Tongue (tissue), 2 donors: ENCODE measurements around the gene MTX3. TPM values are rescaled to one million over a fixed set of nuclear protein-coding genes. Genes with fewer than 3 reads are reported as not detected.
A peak's percentile ranks its signal among the peaks of the same experiment; 100 is the strongest.

Experiments used
- DNase-seq: peaks from one replicate; pipeline ENCODE4 v3.0.0-alpha.2; 2015
- total RNA-seq: library from RNA; depleted of rRNA; stranded (reverse); fragments of >200 nt; gene quantifications from one replicate; pipeline ENCODE4 v1.2.3, GENCODE V29; 2014

Gene MTX3
- total RNA-seq, 1 donor from 2014 or later = 24.8 TPM

DNA sequence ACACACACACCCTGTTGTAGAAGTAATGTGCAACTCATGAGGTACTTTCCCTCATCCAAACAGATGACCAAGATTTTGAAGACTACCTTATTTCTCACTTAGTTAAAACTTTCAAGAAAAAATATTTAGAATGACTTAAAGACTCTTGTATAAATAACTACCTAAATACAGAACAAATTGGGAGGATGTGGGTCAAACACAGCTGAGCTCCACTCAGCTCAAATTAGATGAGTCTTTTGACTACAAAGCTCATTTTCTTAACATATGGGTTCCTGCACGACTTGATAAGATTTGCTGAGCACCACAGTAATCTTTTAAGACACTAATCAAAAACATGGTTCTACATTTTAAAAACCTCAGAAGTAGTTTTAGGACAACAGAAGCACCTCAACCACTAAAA is 8.9 kb downstream of the MTX3 start:
- no peak for DNase-seq

DNA sequence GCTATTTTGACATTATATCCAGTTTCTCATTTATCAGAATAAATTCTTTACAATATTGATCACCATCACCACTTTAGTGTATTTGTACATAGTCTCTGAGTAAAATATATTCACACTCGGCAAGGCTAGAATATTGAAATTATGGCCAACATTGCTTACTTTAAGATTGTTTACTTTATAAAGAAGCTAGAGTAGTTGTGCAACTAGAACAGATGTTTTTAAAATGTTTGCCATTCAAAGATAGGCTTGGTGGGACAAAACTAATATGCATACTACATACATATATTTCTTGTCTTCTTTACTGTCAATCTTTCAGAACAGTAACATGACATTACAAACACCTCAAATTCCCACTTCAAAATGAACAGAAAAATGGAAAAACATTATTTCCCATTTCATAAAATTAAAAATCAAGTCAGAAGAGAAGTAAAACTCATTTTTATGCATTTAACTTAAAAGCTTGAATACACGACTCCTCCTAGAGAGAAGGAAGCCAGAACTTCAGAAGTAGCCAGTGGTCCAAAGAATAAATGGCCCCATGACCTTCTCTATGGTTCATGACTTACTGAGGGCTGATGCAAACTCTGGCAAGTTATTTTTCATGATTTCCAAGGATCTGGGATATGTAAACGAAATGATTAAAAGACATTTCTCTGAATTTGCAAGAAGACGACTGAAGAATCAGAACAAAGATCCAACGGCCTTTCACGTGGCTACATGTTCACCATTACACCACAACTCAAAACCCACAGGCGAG is 14.1 kb downstream of the MTX3 start:
- DNase-seq = peak; percentile 28

DNA sequence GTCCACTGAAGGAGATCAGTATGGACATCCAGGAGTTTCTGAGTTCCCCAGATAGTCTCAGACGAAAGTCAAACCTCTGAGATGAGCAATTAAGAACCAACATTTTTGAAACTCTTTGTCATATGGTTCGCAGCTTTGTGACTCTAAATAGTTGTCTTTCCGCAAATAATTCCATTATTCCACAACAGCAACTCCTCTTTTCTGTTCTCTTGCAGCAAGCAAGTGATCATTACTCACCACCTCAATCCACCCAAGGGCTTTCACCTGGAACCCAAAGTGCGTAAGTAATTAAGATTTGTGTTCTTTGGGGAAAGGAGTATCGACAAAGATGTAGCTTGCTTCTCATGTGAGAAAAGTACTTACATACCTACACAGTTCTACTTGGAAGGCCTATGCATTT is 15.6 kb downstream of the MTX3 start:
- no peak for DNase-seq

DNA sequence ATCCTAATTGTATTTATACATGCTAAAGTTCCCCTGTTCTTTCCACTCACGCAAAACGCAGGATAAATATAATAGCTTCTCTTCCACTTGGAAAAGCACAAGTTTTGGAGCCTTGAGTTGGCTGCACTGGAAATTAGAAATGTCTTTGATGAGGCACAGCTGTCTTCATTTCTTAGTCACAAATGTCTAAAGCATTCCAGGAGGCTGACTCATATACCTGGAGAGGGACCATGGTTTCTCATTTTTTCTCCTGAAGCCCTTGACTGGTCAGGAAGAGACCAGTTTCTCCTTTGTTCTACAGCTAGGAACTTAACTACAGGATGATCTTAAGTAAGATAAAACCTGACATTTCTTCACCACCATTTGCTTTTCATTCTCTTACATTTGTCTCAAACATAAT is 16.2 kb downstream of the MTX3 start:
- DNase-seq = peak; percentile 67

GRCh38 chr5:79973996-79974395 is 17.1 kb downstream of the MTX3 start:
- DNase-seq = no peak

DNA sequence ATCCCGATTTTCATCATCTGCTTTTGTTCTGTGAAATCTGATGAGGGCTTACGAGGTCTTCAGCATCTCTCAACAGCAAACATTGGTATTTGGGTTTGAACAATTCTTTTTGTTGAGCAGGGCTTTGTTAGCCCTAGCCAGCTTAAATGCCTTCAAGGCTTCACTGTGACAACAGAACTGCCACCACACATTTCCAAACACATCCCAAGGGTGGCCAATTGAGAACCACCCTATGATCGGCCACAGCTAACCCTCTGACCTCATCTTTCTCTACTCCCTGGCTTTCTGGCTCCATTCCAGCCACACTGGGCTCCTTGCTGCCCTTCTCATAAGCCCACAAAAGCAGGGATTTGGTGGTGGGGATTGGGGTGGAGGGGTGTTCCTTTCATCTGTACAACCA is 17.6 kb downstream of the MTX3 start:
- peak; percentile 12 for DNase-seq

DNA sequence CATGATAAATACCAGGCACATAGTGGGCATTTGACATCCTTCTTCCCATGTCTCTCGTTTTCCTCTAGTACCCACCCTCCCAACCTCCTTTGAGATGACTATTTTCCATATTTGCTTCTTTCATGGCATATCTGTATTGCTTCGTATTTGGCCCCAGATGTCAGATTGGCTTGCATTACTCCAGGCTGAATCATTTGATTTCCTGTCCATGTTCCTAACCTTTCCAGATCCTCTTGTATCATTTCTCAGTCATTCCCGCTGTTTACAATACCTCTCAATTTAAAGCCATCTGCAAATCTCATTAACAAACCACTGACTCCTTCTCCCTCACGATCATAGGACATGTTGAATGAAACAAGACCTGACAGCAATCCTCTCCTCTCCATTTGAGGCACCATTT is 19.9 kb downstream of the MTX3 start:
- DNase-seq = peak; percentile 24

DNA sequence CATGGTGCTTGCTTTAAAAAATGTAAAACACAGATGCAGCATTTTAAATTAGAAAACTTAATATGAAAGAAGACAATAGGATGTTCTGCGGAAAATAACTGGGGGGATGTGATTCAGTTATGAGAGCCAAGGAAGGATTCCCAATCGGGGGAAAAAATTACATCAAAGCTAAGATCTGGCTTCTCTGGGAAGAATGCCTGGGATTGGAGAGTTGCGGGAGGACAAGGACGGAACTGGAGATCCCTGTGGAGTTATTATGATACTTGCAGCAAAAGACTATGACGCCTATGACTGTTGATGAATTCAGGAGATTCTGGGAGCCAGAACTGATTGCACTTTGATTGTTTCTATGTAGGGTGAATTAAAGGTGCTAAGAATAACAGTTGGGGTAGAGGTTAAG is 24.6 kb downstream of the MTX3 start:
- DNase-seq = peak; percentile 22

DNA sequence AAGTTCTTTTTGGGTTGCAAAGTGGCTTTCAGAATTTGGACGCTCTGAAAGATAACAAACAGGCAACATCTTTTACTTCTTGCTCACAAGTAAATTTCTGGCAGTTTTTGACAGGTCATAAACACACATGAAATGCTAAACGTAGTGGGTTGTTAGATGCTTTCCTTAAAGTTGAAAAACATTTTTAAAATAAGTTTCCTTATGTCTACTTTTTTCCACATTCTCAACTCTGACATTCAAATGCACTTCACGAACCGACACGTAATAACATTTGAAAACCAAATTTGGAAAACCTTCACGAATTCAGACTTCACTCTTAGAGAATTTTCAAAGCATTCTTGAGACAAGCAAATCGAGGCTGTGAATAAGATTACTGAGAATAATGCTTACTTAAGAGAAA is 26.9 kb downstream of the MTX3 start:
- DNase-seq = peak; percentile 53

GRCh38 chr5:79963261-79964061 is 27.6 kb downstream of the MTX3 start:
- peak; percentile 48 for DNase-seq

DNA sequence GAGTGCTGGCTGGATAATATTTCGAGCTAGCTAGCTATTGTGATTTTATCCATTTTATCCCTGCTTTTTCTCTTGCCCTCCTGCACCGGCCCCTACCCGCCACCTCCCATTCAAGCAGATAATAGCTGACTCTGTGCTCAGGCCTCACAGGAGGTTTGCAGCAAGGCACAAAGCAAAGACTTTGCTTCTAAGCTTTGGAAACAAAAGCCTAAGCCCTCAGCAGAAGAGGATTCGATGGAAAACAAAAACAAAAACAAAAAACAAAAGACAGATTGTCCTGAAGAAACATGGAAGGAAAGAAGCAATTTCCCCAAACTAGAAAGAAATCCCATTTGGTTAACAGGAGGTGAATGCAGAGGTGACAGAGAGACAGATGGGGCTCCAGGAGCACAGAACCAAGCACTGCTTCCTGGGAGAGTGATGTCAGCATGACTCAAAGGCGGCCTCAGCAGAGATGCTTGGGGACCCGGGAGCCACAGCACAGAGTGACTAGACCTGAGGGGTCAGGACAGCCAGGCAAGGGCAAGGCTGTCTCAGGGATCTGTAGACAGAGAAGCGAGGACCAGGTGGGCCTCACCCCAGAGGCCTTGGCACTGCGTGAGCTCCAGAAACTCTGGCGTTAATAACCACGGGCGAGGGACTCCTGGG is 28.4 kb downstream of the MTX3 start:
- DNase-seq = no peak

GRCh38 chr5:79961716-79962574 is 29.1 kb downstream of the MTX3 start:
- no peak for DNase-seq

DNA sequence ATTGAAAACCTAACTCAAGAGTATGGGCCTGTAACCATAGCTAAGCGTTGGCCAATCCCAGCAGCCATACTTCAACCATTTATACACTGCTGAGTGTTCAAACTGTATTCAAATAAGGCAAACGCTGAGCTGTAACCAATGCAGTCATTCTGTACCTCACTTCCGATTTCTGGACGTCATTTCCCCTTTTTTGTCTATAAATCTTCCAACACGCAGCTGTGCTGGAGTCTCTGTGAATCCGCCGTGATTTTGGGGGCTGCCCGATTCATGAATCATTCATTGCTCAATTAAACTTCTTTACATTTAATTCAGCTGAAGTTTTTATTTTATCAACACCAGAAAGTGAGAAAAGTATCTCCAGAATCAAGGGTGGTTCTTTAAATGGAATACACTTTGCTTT is 31.7 kb downstream of the MTX3 start:
- DNase-seq = no peak

- DNase-seq = peak; percentile 68
Observed at GRCh38 chr5:79955941-79956670, 35.0 kb downstream of the MTX3 start.

GRCh38 chr5:79955356-79955895 is 35.6 kb downstream of the MTX3 start:
- peak; percentile 49 for DNase-seq

GRCh38 chr5:79954620-79955019 is 36.4 kb downstream of the MTX3 start:
- DNase-seq = no peak

DNA sequence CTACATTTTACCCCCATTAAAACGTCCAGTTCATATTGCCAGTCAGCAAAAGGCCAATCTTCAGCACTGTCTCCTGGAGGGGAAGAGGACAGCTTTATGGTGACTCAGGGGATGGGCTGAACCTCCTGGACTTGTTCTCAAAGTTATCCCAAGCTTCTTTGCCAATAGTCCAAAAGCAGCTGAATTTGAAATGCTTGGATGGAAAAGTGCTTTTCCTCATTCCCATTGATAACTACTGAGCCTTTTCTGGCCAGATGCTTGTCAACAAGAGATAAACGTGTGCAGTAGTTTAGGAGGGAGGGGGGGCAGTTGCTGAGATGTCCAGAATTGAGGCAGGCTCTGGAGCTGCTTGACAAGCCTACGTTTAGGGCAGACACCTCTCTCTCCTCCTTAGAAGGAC is 43.5 kb downstream of the MTX3 start:
- no peak for DNase-seq

- no peak for DNase-seq
Observed at GRCh38 chr5:79938468-79938867, 52.6 kb downstream of the MTX3 start.

DNA sequence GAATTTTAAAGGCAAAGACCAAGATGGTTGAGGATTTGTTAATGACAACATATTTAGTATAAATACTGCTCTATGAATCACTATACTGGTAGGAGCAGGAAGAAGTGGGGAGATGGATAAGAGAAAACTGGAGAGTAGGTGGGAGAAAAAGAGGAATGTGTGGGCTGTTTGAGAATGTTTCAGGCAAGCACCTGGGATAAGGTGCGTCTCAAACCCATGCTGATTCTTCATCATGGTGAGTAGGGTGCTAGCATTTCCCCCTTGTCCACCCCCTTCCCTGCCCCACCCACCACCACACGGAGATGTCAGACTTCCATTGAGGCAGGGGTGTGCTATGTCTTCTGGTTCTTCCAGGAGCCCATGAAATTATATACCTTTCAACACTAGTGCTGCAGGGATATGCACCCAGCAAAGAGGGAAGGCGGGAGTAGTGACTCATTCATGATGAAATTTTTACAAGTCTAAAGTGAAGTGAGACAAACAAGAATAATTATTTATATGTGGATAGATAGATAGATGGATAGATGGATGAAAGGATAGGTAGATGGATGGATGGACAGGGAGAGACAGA is 54.3 kb downstream of the MTX3 start:
- no peak for DNase-seq

- DNase-seq = peak; percentile 40
Observed at GRCh38 chr5:79936002-79936645, 54.9 kb downstream of the MTX3 start.
